SHP77 (cell line): ENCODE measurements around the gene ATP6V0B.

Experiments used
- DNase-seq, 2 experiments: peaks; one replicate each; lab custom pipeline; 2025; lab: John Stamatoyannopoulos, UW

ATP6V0B gene

DNA sequence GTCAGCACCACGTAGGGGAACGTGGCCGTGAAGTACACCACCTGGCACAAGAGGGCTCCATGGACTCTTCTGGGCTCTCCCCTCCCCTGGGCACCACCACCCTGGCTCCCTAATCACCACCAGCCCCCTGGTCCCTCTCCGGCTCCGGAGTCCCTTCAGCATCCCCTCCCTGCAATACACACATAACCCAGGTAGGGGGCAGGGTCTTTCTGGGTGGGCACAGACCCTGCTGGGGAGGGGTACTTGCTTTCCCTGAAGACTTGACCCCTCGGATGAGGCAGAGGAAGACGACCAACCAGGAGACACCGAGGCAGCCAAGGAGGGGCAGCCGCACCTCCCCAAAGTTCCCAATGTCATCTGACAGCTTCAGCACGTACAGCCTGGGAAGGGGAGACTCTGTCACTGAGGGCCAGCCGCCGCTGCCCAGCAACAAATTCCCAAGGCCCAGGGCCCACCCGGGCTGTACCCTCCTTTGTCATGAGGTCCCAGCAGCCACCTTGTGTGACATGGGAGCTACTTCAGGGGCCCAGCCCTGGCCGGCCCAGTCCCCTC, 27.9 kb downstream of the ATP6V0B start:
- DNase-seq: no peak

DNA sequence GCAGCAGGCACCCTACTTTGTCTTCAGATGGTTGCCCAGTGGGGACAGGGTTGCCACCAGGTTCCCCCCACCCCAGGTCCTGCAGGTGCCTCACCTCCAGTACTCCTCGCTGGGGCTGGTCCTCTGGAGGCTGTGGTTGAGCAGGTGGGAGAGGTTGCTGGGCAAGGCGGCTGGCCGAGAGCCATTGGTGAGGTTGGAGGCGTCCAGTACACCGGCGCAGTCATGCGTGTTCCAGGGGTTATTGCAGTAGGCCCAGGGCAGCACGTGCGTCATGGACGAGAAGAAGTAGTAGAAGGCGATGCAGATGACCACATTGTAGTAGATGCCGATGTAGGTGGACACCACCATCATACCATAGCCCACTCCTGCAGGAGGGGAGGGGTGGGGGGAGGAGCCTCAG, 33.5 kb downstream of the ATP6V0B start:
- DNase-seq: no peak

DNA sequence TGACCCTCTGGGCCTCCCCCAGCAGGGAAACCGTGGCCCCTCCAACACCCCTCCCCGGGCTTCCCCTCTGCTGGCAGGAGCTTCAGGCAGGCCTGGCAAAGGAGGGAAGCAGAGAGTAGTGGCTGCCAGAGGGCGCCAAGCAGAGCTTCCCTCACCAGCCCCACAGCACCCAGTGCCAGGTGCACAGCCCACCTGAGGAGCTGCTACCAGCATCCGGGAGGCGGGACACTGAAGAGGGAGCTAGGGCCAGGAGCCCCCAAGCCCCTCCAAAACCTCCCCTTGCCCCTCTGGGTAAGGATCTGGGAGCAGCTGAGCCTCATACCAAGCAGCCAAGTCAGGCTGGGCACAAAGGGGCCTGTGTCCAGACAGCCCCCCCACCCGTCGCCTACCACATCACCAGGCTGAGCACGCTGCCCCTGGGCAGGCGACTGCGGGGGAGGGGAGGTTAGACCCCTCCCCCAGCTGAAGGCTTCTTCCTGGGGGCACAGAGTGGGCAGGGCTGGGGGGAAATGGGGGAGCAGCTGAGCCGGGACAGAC, 36.2 kb downstream of the ATP6V0B start:
- DNase-seq: no peak

DNA sequence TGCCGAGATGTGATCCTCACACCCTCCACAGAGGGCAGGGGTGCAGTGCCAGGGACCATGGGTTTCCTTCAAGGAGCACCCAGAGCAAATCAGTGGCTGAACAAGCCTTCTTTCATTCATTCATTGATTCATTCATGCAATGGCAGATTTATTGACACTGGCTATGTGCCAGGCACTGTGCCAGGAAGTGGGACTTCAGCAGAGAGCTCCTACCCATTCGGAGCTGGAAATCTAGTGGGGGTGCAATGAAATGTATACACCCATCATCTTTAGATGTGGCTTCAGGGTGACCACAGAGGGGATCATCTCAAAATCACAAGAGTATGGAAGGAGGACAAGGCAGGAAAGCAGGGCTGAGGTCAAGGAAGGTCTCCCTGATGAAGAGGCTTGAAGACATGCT, 37.6 kb downstream of the ATP6V0B start:
- DNase-seq: peak in 1 of 2 experiments; percentile 19

DNA sequence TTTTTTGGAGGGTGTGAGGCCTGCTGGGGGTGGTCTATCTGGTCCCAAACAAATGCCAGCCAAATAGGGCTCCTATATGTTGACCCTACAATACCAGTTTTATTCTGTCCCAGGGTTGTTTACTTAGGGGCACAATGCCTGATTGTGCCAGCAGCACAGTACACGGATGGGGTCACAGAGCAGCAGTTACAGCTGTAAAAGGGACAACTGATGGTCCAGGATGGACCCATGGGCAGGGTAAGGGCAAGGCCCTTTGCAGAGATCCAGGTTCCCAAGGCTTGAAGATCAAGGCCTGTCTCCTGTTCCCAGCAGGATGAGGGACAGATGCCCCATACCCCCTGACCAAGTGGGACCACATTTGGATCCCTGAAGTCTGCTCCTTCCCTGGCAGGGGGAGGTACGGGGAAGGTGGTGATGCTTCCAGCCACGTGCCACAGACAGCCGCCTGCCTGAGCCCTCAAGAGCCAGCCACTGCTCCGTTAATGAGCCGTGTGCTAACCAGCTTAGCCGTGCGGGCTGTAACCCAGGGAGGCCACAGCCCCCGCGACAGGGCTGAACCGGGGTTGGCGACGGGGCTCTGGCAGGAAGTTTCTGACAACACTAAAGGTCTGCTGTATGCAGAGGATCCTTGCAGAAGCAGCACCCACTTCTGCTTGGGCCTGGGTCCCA, 38.3 kb downstream of the ATP6V0B start:
- DNase-seq: no peak

DNA sequence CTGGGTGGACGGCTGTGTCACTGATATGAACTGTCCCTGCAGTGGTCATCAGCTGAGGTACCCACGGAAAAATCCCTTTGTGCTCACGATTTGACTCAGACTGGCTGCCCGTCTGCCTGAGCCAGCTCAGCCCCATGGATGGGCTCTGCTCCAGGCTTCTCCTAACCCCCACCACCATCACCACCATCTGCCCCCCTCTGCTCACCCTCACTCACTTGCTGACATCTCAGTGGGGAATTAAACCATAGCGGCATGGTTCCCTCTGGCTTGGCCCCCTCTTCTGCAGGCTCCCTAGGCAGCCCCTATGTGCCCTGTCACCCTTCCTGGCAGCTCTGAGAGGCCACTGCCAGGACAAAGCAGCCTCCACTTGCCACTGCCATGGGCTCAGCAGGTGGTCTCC, 39.2 kb downstream of the ATP6V0B start:
- DNase-seq: no peak

DNA sequence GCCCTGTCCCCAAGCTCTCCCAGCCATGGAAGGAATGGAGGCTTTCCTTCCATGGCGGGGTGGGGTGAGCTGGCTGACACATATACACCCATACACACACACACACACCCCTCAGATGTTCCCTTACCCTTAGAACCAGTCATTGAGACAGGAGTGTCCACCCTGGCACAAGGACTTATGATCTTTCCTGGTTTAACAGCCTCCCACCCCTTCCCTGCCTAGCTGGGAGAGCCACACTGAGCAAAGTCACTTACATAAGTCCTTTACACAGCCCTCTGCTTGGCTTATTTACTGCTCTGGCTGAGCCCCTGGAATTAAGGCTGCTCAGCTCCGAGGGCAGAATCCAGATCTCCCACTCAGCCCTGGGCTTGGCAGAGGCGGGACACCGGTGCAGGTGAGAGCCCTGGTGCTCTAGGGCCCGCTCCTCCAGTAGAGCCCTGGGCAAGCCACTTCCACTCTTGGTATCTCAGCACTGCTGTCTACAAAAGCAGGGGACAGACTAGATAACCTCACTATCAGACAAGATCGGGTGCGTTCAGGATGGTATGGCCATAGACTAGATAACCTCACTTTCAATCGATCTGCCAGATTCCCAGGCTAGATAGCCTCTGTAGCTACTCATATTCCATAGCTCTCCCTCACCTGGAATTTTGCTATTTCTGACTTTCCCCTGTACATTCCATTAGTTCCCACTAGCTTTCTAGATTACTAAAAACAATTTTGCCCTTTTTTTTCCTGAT, 39.8 kb downstream of the ATP6V0B start:
- no peak for DNase-seq

DNA sequence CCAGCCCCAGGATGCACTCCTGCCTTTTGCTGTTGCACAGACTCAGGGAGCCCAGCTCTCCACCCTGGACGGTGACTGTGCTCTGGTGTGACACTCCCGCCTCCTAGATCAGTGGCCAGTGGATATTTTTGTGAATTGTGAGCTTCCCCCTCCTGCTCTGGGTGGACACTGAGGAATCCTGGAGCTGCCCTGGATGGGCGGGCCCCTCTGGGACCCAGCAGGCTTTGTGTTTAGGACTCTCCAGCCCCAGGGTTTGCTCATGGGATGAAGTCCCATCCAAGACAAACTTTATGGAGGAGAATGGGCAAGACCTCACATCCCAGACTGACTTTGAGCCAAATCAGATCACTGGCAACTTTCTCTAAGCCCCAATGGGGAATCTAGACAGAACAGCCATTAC, 40.4 kb downstream of the ATP6V0B start:
- DNase-seq: no peak

DNA sequence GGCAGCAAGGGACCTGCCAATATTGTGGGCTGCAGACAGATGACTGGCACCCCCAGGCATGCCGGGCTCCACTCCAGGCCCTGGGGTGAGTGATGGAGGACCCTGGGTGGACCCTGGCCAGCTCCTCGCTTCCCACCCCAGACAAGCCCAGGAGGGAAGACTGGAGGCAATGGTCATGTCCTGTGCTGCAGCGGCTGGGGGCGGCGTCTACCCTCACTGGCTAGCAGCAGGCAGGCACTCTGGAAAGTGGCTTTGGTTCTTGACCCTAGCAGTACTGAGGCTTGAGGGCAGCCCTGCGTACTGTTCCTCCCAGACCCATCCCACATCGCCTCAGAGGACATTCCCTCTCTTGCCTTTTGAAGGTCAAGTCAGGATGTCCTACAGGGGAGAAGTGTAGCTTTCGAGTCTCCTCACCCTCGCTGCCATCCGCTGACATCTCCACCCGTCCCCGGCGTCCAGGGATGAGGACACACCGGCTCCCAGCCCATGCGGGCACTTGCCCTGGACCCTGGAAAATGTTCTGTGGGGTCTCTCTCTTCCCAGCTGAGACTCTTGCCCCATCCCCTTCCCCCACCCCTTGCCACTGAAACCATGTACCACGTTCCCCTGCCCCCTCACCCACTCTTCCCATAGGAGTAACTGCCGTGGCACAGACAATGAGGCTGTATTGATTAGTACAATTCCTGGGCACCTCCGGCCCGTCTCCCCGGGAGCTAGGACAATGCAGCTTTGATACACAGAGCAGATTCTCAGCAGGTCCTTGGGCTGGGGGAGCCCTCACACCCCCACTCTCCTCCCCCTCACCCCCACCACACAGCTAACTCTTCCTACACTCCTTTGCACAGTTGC, 41.5 kb downstream of the ATP6V0B start:
- DNase-seq: no peak

DNA sequence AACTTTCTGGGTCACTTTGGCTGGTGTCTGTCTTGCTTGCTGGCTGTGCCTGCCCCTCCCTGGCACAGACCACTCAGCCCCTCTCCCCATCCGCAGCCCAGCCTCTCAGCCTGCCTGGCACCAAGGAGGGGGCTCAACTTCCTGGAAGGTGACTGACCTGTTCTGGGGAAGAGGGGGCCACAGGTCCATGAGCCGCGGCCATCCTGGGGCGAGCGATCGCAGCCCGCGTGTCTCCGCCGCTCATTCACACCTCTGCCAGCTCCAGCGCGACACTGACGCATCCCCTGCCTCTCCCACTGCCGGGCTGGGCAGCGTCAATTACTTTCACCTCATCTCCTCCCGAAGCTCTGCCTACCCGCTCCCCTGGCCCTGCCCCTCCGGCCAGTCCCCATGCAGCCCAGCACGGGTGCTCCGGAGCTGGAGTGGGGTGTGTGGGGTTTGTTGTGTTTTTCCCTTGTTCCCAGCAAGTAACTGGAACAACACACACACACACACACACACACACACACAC, 42.2 kb downstream of the ATP6V0B start:
- DNase-seq: no peak

DNA sequence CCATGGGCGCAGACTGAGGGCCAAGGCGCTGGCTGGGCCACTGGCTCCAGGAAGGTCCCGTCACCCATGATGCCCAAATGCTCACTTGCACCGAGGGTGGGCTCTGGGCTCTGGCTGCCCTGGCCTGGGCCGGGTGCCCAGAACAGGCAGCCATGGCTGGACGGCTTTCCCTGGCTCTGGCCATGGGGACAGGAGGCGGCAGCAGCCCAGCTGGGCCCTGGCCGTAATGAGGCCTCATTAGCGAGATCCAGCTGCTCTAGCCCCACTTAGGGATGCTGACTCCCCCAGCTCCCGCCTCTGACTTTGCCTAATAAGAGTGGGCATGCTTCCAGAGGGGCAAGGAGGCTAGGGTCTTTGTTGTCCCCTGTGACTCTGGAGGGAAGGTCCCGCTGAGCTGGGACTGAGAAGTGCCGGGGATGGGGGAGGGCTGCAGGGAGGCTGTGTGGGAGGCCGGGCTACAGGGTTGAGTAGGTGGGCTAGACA, 44.7 kb downstream of the ATP6V0B start:
- DNase-seq: no peak

DNA sequence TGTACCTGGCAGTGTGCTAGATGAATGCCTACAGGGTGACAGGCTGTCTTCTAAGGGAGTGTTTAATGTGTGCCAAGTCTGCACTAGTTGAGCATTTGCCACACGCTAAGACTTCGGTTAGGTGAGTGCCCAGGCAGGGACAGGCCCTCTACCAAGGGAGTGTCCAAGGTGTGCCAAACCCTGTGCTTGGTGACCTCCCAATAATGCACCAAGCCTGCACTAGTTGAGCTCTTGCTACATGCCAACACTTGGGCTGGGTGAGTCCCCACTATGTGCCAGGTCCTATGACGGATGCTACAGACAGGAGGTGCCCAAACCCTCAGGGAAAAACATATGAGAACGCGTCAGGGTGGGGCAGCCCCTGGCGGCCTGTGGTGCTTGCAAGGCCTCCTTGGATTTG, 45.7 kb downstream of the ATP6V0B start:
- DNase-seq: no peak

DNA sequence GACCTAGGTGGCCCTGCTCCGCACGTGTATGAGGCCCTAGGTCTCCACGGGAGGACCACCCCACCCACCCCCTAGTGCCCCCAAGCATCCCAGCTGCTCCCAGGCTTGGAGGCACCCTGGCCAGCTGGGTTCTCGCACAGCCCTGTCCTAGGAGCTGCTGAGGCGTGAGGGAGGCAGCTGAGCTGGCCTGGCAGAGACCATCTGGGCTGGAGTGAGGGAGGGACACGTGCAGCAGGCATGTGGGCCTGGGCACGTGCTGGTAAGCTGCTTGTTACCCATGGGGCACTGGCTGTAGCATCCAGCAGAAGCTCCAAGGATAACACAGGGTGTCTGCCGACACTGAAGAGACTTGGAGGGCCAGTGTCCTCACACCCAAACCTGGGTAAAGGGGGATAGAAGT, 46.4 kb downstream of the ATP6V0B start:
- no peak for DNase-seq

DNA sequence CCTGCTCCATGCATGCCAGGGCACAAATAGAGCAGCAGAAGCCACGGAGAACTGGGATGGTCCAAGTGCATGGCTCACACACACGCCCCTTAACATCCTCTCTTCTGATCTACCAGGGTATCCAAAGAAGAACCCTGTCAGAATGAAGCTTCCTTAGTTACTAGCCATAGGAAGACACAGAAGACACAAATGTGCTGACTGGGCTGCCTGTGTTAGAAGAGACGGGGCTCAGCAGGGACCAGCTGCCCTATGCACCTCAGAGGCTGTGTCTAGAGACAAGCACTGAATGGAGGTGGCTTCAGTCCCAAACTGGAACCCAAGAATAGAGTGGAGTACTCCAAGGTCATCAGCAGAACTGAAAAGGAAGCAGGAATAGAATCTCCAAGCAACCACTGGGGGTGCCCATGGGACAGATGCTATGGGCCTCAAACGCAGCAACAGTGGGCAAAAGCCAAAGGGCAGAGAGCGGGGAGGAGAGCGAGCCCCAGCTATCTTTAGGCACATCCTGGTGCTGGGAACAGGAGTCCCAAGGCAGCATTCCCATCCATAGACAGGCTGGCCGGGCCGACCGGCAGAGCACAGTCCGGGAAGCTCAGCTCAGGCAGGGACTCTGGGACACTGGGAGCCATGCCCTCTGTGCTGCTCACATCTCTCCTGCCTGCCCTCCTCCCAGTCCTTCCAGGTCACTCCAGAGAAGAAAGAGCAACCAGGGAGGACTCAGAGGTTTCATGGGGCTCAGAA, 47.0 kb downstream of the ATP6V0B start:
- DNase-seq: no peak

DNA sequence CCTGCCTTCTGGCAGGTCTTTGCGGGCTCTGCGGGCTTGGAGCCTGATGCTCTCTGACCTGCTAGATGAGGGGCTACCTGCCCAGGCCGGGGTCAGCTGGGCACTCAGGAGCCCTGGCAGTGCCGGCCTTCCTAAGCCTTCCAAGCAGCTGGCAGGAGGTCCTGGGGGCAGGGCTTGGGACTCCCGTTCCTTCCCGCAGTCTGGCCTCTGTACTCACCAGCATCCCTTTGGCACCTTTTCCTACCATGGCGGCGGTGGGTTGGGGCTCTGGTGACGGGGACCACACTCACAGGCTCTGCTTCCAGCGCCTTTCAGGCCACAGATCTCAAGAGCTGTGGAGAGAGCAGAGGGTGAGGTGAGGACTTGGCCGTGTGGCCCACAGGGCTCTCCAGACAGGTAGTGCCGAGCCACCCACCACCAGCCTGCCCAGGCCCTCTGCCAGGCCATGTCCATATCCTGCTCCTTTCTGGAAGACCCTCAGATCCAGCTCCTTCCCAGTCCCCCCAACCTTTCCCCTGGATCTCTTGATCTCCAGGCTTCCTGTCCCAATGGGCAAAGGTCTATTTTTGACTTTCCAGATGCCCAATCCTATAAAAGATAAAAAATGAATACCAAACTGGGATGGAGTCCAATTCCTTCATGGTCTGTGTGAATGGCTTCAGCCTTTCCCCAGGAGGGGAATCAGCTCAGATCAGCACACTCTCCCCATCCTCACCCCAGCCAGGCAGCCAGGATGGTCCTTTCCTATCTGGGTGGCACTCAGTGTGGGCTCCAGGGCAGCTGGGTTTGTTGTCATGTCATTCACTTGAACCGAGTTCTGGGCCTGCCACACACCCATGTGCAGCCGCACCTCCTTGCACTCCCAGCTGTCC, 49.5 kb downstream of the ATP6V0B start:
- DNase-seq: no peak

DNA sequence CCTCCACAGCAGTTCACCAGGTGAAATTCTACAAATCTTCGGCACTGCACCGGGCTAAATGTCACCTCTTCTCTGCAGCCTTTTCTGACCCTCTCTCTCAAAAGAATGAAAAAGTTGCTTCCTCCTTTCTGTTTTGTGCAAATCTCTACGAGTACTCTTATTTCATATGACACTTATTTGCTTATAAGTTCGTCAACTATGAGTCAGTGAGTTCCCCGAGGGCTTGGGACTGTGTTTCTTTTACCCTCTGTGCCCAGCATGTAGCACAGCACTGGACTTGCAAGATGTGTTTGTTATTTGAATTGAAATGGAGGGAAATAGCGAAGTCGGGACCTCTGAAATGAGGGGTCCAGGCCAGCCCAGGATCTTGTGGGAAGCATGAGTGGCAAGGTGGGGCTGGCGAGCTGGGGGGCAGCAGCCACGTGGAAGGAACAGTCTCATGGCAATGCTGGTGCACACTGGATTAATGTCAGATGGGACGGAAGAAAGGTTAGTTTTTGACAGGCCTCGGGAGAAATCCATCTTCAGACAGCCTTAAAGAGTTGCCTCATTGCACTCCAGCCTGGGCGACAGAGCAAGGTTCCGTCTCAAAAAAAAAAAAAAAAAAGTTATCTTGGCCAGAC, 50.3 kb downstream of the ATP6V0B start:
- no peak for DNase-seq

DNA sequence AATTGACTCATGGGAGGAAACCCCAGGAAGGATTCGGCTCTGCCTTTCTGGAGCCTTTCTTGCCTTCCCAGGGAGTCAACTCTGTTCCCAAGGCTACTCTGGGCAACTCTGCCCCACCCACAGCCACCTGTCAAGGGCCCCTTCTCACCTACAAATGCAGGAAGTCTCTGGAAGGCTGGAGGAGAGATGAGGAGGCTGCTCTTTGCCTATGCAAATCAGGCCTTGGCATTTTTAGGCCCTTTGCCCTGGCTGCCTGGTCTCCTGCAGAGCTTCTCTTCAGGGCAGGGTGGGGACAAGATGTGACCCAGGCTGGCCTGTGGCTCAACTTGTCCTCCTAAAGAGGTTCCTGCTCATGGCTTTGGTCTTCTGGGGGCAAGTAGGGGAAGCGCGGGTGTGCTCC, 51.1 kb downstream of the ATP6V0B start:
- no peak for DNase-seq

DNA sequence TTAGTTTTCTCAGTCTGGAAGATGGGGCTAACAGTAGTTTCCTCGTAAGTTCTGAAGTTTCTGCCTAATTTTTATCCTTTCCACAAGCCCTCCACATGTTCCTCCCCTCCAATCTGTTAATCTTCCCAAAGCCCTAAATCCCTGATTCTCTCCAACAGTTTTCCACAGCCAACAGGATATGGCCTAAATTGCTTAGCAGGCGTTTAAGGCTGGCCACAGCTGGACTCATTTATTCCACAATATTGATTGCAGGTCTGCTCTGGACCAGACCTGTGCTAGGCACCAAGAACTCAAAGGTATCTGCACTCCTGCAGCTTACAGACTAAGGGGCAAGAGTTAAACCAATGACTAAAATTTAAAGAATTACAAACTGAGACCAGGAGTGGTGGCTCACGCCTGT, 52.6 kb downstream of the ATP6V0B start:
- DNase-seq: no peak
